AG10803 (cell line): ENCODE data around the gene IGF1R.

Experiments
- DNase-seq: peaks from one replicate; pipeline ENCODE4 v3.0.0; 2010; ENCODE audit warnings: low read depth
- H3K4me3 ChIP-seq: 2 replicates; pipeline ENCODE4 v1.5.1; 2011; ENCODE audit warnings: mild to moderate bottlenecking, low read length, control low read depth
- CTCF ChIP-seq: conservative IDR thresholded peaks from 2 replicates; pipeline ENCODE4 v1.5.1; 2011; ENCODE audit warnings: mild to moderate bottlenecking, low read length, control low read depth, inconsistent platforms

IGF1R gene

GRCh38 chr15:98655732-98656131 lies 7.4 kb downstream of the IGF1R start:
- DNase-seq, result no peak
- TF ChIP-seq CTCF, result no peak
- H3K4me3 ChIP-seq, result no peak overlapping the region

- H3K4me3 ChIP-seq, result no peak overlapping the region
- TF ChIP-seq CTCF, result no peak
- peak; percentile 22 for DNase-seq
Observed at GRCh38 chr15:98657721-98658120, 9.4 kb downstream of the IGF1R start.

- TF ChIP-seq CTCF, result peak; percentile 92
- peak; percentile 64 for DNase-seq
Observed at GRCh38 chr15:98658831-98659699, 10.7 kb downstream of the IGF1R start.

DNA sequence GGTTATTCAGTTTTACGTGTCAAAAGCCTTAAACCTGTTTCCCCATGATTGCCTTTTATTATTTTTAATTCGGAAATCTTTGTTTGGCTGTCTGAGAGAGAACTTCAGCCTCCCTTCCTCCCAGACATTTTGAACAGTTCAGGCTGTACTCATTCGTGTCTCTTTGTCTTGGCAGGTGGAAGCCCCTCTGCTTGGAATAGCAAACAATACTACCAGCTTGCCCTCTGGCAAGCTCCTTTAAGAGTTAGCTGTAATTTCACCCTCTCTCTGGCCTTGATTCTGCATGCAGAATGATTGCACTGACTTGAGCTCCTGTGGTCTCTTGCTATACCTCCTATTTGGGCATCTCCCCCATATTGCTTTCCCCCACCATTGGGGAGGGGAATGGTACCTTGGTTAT lies 11.7 kb downstream of the IGF1R start:
- DNase-seq, result no peak
- H3K4me3 ChIP-seq, result no peak overlapping the region
- TF ChIP-seq CTCF, result no peak

More at GRCh38 chr15:98658831-98659699, 10.7 kb downstream of the IGF1R start:
- no peak overlapping the region for H3K4me3 ChIP-seq

DNA sequence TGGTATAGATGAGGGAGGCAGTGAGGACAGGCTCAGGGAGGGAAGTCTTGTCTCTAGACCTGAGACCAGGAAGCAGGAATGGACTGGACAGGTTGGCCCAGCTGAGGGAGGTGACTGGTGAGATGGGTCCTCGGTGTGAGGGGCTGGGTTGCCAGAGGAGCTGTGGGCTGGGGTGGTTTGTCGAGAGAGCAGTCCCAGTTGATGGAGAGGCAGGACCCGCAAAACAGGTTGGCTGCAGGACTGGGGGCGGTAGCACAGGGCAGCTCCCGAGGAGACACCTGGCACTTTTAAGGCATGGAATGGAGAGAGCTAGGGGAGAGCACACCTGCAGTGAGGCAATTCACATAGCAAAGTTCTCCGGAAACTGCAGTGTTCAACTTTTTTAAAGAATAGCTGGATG lies 14.7 kb downstream of the IGF1R start:
- H3K4me3 ChIP-seq, result no peak overlapping the region

DNA sequence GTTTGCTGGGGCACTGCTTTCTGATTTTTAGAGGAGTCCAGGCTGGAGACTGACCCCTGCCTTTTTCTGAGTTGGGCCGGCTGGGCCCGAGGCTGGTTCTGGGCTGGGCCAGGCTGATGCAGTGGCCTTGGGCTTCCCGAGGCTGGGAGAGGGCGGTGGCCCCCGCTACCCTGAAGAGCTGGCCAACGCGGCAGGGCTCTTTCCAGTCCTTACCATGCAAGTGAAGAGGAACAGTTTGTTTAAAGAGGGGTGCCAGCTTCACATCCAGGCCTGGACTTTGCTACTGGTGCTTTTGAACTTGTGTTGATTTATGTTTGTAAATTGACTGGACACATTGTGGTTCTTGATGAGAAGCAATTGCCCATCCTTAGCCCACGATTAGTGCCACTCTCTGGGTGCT lies 15.3 kb downstream of the IGF1R start:
- TF ChIP-seq CTCF, result no peak
- DNase-seq, result no peak
- no peak overlapping the region for H3K4me3 ChIP-seq

More for the DNA sequence above, 14.7 kb downstream of the IGF1R start:
- no peak for TF ChIP-seq CTCF
- DNase-seq, result no peak

DNA sequence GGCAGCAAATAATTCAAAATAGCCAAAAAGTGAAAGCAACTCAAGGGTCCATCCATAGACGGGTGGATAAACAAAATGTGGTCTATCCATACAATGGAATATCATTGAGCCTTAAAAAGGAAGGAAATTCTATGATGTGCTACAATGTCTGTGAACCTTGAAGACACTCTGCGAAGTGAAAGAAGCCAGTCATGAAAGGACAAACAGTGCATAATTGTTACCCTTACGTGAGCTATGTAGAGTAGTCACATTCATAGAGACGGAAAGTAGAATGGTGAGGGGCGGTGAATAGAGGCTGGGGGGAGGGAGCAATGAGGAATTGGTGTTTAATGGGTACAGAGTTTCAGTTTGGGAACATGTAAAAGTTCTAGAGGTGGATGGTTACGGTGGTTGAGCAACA lies 18.1 kb downstream of the IGF1R start:
- no peak overlapping the region for H3K4me3 ChIP-seq
- TF ChIP-seq CTCF, result no peak
- no peak for DNase-seq
